ENCODE measurements around the gene CACHD1.

DNA sequence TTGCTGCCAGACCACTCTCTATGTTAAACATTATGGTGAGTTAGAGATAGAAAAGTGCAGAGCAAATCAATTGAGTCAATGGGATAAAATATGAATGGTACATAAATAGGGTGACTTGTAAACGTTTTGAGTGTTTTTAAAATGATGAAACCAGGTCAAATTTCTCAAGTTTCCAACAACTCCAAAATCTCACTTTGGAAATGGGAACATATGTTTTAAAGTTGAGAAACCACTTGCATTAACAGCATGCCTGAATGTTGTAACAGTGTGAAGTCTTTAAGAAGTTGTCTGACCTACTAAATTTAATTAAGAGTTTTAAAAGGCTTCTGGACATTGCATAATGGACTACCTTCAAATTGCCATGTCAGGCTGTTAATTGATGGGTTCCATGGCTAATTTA lies 241.3 kb downstream of the CACHD1 start:
- TF ChIP-seq, protein P1, sequence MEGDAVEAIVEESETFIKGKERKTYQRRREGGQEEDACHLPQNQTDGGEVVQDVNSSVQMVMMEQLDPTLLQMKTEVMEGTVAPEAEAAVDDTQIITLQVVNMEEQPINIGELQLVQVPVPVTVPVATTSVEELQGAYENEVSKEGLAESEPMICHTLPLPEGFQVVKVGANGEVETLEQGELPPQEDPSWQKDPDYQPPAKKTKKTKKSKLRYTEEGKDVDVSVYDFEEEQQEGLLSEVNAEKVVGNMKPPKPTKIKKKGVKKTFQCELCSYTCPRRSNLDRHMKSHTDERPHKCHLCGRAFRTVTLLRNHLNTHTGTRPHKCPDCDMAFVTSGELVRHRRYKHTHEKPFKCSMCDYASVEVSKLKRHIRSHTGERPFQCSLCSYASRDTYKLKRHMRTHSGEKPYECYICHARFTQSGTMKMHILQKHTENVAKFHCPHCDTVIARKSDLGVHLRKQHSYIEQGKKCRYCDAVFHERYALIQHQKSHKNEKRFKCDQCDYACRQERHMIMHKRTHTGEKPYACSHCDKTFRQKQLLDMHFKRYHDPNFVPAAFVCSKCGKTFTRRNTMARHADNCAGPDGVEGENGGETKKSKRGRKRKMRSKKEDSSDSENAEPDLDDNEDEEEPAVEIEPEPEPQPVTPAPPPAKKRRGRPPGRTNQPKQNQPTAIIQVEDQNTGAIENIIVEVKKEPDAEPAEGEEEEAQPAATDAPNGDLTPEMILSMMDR (IDR thresholded peaks at IDR 0.05 in 4 of 5, conservative IDR thresholded peaks at IDR 0.05 in 1 of 5), result no peak
- no peak for TF ChIP-seq POLR2A (IDR thresholded peaks at IDR 0.05)

Data from gastrocnemius medialis (tissue), 4 donors.